Stimulated activated CD4-positive, alpha-beta T cell treated with anti-CD3 and anti-CD28 coated beads, TNF-alpha, amount 100 ng/mL, for 24 hours (primary cell): ENCODE data around the gene USP30.
A peak's percentile ranks its signal among the peaks of the same experiment; 100 is the strongest.
"Not testable (repeated sequence)": the region's sequence is repeated elsewhere in the genome, so short reads cannot be mapped to it uniquely, and the experiment has no call there.

Experiments
- DNase-seq, 3 experiments: peaks; one replicate each; pipeline ENCODE4 v3.0.0-alpha.2; 2020; ENCODE audit warnings: low read depth in 3 of 3

Gene USP30

GRCh38 chr12:109053382-109054123 lies 1.2 kb downstream of the USP30 start:
- DNase-seq, result peak; percentile 9 to 22 (median 17)

GRCh38 chr12:109054124-109054513 lies 1.7 kb downstream of the USP30 start:
- not testable (repeated sequence) for DNase-seq

GRCh38 chr12:109054520-109054919 lies 2.1 kb downstream of the USP30 start:
- DNase-seq, result no peak

GRCh38 chr12:109056891-109057290 lies 4.5 kb downstream of the USP30 start:
- DNase-seq, result no peak

- DNase-seq, result no peak
Observed at GRCh38 chr12:109057376-109057775, 5.0 kb downstream of the USP30 start.

GRCh38 chr12:109058773-109059172 lies 6.4 kb downstream of the USP30 start:
- no peak for DNase-seq

GRCh38 chr12:109064143-109064542 lies 11.8 kb downstream of the USP30 start:
- no peak for DNase-seq

GRCh38 chr12:109065154-109065852 lies 12.9 kb downstream of the USP30 start:
- DNase-seq, result no peak

GRCh38 chr12:109065853-109066193 lies 13.4 kb downstream of the USP30 start:
- no peak for DNase-seq

GRCh38 chr12:109069307-109070271 lies 17.2 kb downstream of the USP30 start:
- DNase-seq, result no peak

- DNase-seq, result no peak
Observed at GRCh38 chr12:109074866-109075265, 22.5 kb downstream of the USP30 start.

- DNase-seq, result no peak
Observed at GRCh38 chr12:109082751-109083150, 30.4 kb downstream of the USP30 start.

- no peak for DNase-seq
Observed at GRCh38 chr12:109084425-109084824, 32.0 kb downstream of the USP30 start.

- no peak for DNase-seq
Observed at GRCh38 chr12:109085590-109085989, 33.2 kb downstream of the USP30 start.

GRCh38 chr12:109087250-109087649 lies 34.9 kb downstream of the USP30 start:
- no peak for DNase-seq

GRCh38 chr12:109088818-109089217 lies 36.4 kb downstream of the USP30 start:
- DNase-seq, result no peak

GRCh38 chr12:109089683-109090082 lies 37.3 kb downstream of the USP30 start:
- DNase-seq, result no peak

- no peak for DNase-seq
Observed at GRCh38 chr12:109092497-109093021, 40.2 kb downstream of the USP30 start.

GRCh38 chr12:109093022-109093918 lies 40.9 kb downstream of the USP30 start, which contains the start of gene ALKBH2:
Gene ALKBH2 (minus strand): TSS chr12:109093472. CDS start chr12:109092786, 686 bp downstream.
- peak; percentile 89 to 93 (median 90) for DNase-seq

GRCh38 chr12:109097140-109097434 lies 44.7 kb downstream of the USP30 start:
- DNase-seq, result no peak
